Mesenteric fat pad (tissue), 1 donor: ENCODE results near the gene CYP2C9. TPM values are rescaled to one million over a fixed set of nuclear protein-coding genes. Genes with fewer than 3 reads are reported as not detected.
"Not testable (repeated sequence)": the region's sequence is repeated elsewhere in the genome, so short reads cannot be mapped to it uniquely, and the experiment has no call there.

Experiments
- DNase-seq: peaks from one replicate; pipeline ENCODE4 v3.0.0-alpha.2; 2020; ENCODE audit warnings: low spot score
- long read RNA-seq: library from polyadenylated mRNA; unstranded; transcript quantifications from one replicate; pipeline ENCODE4 v2.0.0, GENCODE V29; 2020
- total RNA-seq: library from RNA; stranded (reverse); fragmentation: NEBNext Ultra II Directional; extraction: Animal tissue kit (Norgen Biotek cat#: 25700); gene quantifications from one replicate; pipeline ENCODE4 v1.2.1, GENCODE V29; 2021
- donor health status: DM: yes; HTN: yes; CAD: no.

CYP2C9 gene
- 0.51 TPM for total RNA-seq
- long read RNA-seq = 0 reads

DNA sequence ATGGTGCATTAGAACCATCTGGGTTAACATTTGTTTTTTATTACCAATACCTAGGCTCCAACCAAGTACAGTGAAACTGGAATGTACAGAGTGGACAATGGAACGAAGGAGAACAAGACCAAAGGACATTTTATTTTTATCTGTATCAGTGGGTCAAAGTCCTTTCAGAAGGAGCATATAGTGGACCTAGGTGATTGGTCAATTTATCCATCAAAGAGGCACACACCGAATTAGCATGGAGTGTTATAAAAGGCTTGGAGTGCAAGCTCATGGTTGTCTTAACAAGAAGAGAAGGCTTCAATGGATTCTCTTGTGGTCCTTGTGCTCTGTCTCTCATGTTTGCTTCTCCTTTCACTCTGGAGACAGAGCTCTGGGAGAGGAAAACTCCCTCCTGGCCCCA is at the start of gene CYP2C9:
Gene CYP2C9 (plus strand): TSS at position 276 of the 400 bp plus-strand sequence. CDS start 25 bp downstream, at position 301.
- no peak for DNase-seq

DNA sequence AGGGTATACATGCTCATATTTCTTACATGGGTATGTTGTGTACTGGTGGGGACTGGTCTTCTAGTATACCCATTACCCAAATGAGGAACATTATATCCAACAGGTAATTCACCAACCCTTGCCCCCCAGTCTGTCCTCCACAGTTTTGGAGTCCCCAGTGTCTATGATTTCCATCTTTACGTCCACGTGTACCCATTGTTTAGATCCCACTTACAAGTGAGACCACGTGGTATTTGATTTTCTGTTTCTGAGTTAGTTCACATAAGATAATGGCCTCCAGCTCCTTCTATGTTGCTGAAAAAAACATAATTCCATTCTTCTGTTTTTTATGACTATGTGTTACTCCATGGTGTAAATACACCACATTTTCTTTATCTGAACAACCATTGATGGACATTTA is 49.3 kb upstream of the CYP2C9 start:
- DNase-seq = no peak

- DNase-seq = no peak
These were observed 48.0 kb upstream of the CYP2C9 start for GRCh38 chr10:94890264-94891022.

GRCh38 chr10:94898414-94898813 is 40.0 kb upstream of the CYP2C9 start:
- DNase-seq = not testable (repeated sequence)

- no peak for DNase-seq
These were observed 36.4 kb upstream of the CYP2C9 start for GRCh38 chr10:94902080-94902479.

DNA sequence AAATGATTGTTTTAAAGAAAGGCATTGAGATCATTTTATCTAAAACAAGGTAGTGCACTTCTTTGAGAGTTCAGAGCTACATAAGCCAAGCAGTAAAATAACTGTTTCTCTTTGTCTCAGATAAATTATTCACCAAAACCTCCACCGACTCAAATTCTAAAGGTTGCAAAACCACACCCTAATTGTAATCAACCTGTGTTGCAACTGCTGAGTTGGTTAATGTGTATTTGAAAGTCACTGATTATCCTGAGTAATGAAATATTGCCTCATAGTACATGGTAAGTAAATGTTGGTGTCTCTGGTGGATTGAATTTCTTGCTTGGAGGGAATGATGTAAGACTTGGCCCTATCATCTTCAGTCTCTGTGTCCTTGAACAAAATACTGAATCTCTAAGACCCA is 35.9 kb upstream of the CYP2C9 start:
- no peak for DNase-seq

- DNase-seq = not testable (repeated sequence)
These were observed 33.8 kb upstream of the CYP2C9 start for GRCh38 chr10:94904506-94905148.

GRCh38 chr10:94916423-94916822 is 22.0 kb upstream of the CYP2C9 start:
- DNase-seq = no peak

DNA sequence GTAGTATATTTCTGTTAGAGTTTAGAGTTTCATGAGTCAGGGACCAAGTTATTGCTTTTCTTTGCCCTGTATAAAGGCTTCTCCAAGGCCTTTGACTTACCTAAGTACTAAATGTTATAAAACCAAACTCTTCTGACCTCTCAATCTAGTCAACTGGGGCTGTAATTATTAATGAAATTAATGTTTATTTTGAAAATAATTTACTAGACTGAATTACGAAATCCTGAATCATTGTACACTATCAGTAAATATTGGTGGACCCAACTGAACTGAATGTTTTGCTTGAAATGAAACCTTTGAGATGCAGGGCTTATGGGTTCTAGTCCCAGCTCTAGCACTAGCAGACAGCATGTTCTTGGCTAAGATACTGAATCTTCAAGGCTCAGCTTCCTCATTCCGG is 1.7 kb upstream of the CYP2C9 start:
- no peak for DNase-seq

DNA sequence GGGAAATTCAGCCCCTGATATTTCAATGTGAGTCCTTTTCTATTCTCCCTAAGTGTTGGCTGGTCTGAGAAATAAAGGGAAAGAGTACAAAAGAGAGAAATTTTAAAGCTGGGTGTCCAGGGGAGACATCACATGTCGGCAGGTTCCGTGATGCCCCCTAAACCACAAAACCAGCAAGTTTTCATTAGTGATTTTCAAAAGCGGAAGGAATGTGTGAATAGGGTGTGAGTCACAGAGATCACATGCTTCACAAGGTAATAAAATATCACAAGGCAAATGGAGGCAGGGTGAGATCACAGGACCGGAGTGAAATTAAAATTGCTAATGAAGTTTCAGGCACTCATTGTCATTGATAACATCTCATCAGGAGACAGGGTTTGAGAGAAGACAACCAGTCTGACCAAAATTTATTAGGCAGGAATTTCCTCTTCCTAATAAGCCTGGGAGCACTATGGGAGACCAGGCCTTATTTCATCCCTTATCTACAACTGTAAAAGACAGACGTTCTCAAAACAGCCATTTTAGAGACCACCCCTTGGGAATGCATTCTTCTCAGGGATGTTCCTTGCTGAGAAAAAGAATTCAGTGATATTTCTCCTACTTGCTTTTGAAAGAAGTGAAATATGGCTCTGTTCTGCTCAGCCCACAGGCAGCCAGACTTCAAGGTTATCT is 5.1 kb downstream of the CYP2C9 start:
- DNase-seq = not testable (repeated sequence)

DNA sequence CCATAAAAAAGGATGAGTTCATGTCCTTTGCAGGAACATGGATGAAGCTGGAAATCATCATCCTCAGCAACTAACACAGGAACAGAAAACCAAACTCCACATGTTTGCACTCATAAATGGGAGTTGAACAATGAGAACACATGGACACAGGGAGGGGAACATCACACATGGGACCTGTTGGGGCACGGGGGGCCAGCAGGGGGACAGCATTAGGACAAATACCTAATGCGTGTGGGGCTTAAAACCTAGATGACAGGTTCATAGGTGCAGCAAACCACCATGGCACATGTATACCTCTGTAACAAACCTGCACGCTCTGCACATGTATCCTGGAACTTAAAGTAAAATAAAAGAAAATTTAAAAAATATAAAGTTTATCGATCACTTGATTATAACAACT is 7.7 kb downstream of the CYP2C9 start:
- DNase-seq = not testable (repeated sequence)

- no peak for DNase-seq
These were observed 25.4 kb downstream of the CYP2C9 start for GRCh38 chr10:94963901-94964300.

DNA sequence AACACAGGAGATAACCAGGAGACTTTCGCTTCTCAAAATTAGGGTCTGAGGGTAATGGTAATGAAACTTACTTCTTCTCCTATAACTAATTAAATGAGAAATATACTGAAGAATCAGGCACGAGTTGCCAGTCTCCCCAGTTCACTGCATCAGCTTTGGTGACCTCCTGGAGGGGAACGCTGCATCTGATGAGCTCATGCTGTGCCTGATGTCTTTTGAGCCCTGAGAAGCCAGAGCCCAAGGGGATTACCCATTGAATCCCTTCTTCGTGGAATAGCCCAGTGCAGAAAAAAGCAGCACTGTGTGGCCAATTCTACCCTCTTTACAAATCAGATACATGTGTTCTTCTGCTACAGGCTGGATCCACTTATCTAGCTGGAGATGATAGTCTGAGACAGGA is 45.1 kb downstream of the CYP2C9 start:
- DNase-seq = no peak

- no peak for DNase-seq
These were observed 50.7 kb downstream of the CYP2C9 start for GRCh38 chr10:94989192-94989591.

DNA sequence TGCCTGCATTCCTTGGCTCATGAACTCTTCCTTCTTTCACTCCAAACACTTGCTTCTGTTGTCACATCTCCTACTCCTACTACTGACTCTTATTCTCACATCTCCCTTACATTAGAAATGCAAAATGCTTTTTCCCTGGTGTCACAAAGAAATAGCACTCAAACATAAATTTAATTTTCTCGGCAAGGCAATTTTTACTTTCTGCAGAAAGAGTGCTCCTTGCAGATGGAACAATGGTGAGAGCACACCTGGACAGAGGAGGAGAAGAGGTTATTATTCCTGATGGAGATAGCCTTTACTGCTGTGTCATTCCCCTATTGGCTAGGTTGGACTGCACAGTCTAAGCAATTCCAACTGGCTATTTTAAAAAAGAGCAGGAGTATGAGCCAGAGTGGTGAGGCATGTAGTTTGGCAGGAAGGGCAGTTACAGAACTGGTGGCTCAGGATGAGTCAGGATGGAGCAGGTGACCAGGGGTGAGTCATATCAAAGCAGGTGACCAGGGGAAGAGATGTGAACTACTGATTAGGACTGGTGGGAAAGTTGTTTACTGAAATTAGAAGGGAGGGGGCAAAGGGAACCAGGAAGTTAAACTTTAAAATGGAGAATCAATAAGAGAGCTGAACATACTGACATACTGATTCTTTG is 52.9 kb downstream of the CYP2C9 start:
- no peak for DNase-seq

- no peak for DNase-seq
These were observed 54.4 kb downstream of the CYP2C9 start for GRCh38 chr10:94992811-94993210.

DNA sequence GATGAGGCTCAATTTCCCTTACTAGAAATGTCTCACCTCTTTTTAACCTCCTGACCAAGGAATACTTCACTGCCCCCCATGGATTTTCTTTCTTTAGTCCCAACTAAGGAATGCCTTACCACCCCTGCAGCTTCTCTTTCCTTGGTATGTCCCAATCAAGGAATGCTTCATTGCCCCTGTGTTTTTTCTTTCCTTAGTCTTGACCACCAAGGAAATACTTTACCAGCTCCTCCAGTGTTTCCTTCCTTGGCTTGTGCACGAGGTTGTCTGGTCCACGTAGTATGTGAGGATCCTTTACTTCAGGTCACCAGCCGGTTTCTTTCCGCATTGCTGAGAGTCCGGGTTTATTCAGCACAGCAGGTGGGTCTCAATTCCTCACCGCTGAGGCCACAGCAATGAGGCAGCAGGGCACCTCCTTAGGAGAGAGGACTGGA is 59.3 kb downstream of the CYP2C9 start:
- no peak for DNase-seq

- no peak for DNase-seq
These were observed 88.0 kb downstream of the CYP2C9 start for GRCh38 chr10:95026461-95026860.

- DNase-seq = no peak
These were observed 93.2 kb downstream of the CYP2C9 start for GRCh38 chr10:95031656-95032055.

GRCh38 chr10:95034401-95034800 is 95.9 kb downstream of the CYP2C9 start:
- DNase-seq = no peak
